ENCODE data around the gene DMTF1. TPM values are rescaled to one million over a fixed set of nuclear protein-coding genes. Genes with fewer than 3 reads are reported as not detected.
A peak's percentile ranks its signal among the peaks of the same experiment; 100 is the strongest.

The DMTF1 gene
- total and polyA plus RNA-seq, 10 donors = 23.2 to 190 (median 119) TPM

GRCh38 chr7:87128861-87129267 is 23.4 kb upstream of the DMTF1 start:
- Histone ChIP-seq H3K27ac (peak overlapping the region in 1 of 8 donors; percentile 23), H3K9me3 (no peaks in the 10 kb centered on the region), H3K36me3 (no peaks in the 10 kb centered on the region), H3K4me3 (no peak overlapping the region), H3K4me1 (no peaks in the 10 kb centered on the region), H3K27me3 (replicated peaks in 1 of 7) (no peaks in the 10 kb centered on the region)
- DNase-seq = no peak
- WGBS, 5 donors = 69 to 88% (median 76%) methylated on average over 4 of the region's 4 CpGs
- TF ChIP-seq POLR2AphosphoS5 (IDR thresholded peaks at IDR 0.05) (no peak), POLR2A (IDR thresholded peaks at IDR 0.05) (no peak), CTCF (IDR thresholded peaks at IDR 0.05 in 8 of 11, conservative IDR thresholded peaks at IDR 0.05 in 3 of 11) (no peak)
- intact Hi-C loops (cut with DNase I; ENCODE audit: low total_unique reads) = no loop called here

GRCh38 chr7:87129332-87129731 is 22.9 kb upstream of the DMTF1 start:
- intact Hi-C loops (cut with DNase I; ENCODE audit: low total_unique reads) = no loop called here
- H3K27me3 ChIP-seq (replicated peaks in 1 of 7) = no peaks in the 10 kb centered on the region
- TF ChIP-seq POLR2AphosphoS5 (IDR thresholded peaks at IDR 0.05) (no peak), CTCF (IDR thresholded peaks at IDR 0.05 in 8 of 11, conservative IDR thresholded peaks at IDR 0.05 in 3 of 11) (no peak), POLR2A (IDR thresholded peaks at IDR 0.05) (no peak)
- no peak for DNase-seq
- no peak overlapping the region for H3K27ac ChIP-seq
- no peaks in the 10 kb centered on the region for H3K4me1 ChIP-seq
- no peaks in the 10 kb centered on the region for H3K36me3 ChIP-seq
- WGBS, 5 donors = 80 to 91% (median 84%) methylated on average over 3 of the region's 3 CpGs
- no peaks in the 10 kb centered on the region for H3K9me3 ChIP-seq
- H3K4me3 ChIP-seq = no peak overlapping the region

GRCh38 chr7:87129848-87130247 is 22.4 kb upstream of the DMTF1 start:
- no peak overlapping the region for H3K4me3 ChIP-seq
- no peak for DNase-seq
- 54 to 75% (median 61%) methylated on average over 3 of the region's 3 CpGs for WGBS, 5 donors
- H3K27ac ChIP-seq = no peak overlapping the region
- H3K36me3 ChIP-seq = no peaks in the 10 kb centered on the region
- H3K4me1 ChIP-seq = no peaks in the 10 kb centered on the region
- TF ChIP-seq CTCF (IDR thresholded peaks at IDR 0.05 in 8 of 11, conservative IDR thresholded peaks at IDR 0.05 in 3 of 11) = no peak
- TF ChIP-seq POLR2AphosphoS5 (IDR thresholded peaks at IDR 0.05) = no peak
- no peak for TF ChIP-seq POLR2A (IDR thresholded peaks at IDR 0.05)
- H3K27me3 ChIP-seq (replicated peaks in 1 of 7) = no peaks in the 10 kb centered on the region
- intact Hi-C loops (cut with DNase I; ENCODE audit: low total_unique reads) = no loop called here
- no peaks in the 10 kb centered on the region for H3K9me3 ChIP-seq

GRCh38 chr7:87131771-87132170 is 20.5 kb upstream of the DMTF1 start:
- intact Hi-C loops (cut with DNase I; ENCODE audit: low total_unique reads) = no loop called here
- peak overlapping the region in 1 of 8 donors; percentile 19 for H3K27ac ChIP-seq
- H3K4me1 ChIP-seq = no peaks in the 10 kb centered on the region
- TF ChIP-seq POLR2AphosphoS5 (IDR thresholded peaks at IDR 0.05) (no peak), CTCF (IDR thresholded peaks at IDR 0.05 in 8 of 11, conservative IDR thresholded peaks at IDR 0.05 in 3 of 11) (no peak), POLR2A (IDR thresholded peaks at IDR 0.05) (no peak)
- H3K27me3 ChIP-seq (replicated peaks in 1 of 7) = no peaks in the 10 kb centered on the region
- DNase-seq = no peak
- H3K36me3 ChIP-seq = no peaks in the 10 kb centered on the region
- no peak overlapping the region for H3K4me3 ChIP-seq
- H3K9me3 ChIP-seq = no peaks in the 10 kb centered on the region
- WGBS, 5 donors = 76 to 85% (median 83%) methylated on average over 3 of the region's 3 CpGs
